K562 (cell line): ENCODE results near the gene ATP8A1. TPM values are rescaled to one million over a fixed set of nuclear protein-coding genes. Genes with fewer than 3 reads are reported as not detected.

Experiments
- ATAC-seq: fragments of 200-7000 bp; cut with Tn5 transposase; 3 replicates; pipeline ENCODE4 v1.9.1; 2020; ENCODE audit warnings: moderate library complexity
- BruUV-seq: library from RNA; stranded (reverse); fragments of 400-500 nt; replicated peaks from 2 replicates; lab custom pipeline; 2021; lab: Mats Ljungman, UMichigan
- CTCF ChIA-PET: fragments of 300-600 bp; formaldehyde crosslinking; extraction: SDS; loops from one replicate; lab custom pipeline; 2021; ENCODE audit warnings: low intra/inter-chr PET ratio; lab: Yijun Ruan, JAX
- POLR2A ChIA-PET: fragments of 300-600, 350-650 bp; sonication (Branson Sonifier 250); formaldehyde crosslinking; extraction: SDS; loops from one replicate; lab custom pipeline; 2021; ENCODE audit warnings: antibody characterized with exemption, inconsistent platforms; lab: Yijun Ruan, JAX
- DNase-seq, 4 experiments: peaks; one replicate each; pipeline versions ENCODE4 v3.0.0 to v3.0.0-alpha.2; 2011 to 2018; ENCODE audit warnings: low spot score in 3 of 4, mixed read lengths in 3 of 4; ENCODE audit errors: extremely low read depth in 1 of 4
- FAIRE-seq: peaks from 2 replicates; lab custom pipeline; 2011; peaks lifted over from hg19 to GRCh38; lab: Jason Lieb, UNC
- H2AFZ ChIP-seq: 2 replicates; pipeline ENCODE4 v1.6.0; 2011; ENCODE audit warnings: low read depth, low read length, control low read depth, inconsistent platforms
- H3K27ac ChIP-seq: fragments of 200-600 bp; 3 replicates; pipeline ENCODE4 v1.8.0; 2011; ENCODE audit warnings: low read depth, mild to moderate bottlenecking, control low read depth, inconsistent platforms, low read length, moderate library complexity, mixed read lengths; ENCODE audit errors: extremely low read depth
- H3K27me3 ChIP-seq, 2 experiments: fragments of 300-600 bp in 1 of 2; 2 replicates in 1 of 2; 3 replicates in 1 of 2; pipeline versions ENCODE4 v1.6.0 to v1.8.0; 2011; ENCODE audit warnings: inconsistent platforms in 2 of 2, low read length in 2 of 2, mild to moderate bottlenecking in 1 of 2, mixed read lengths in 1 of 2, moderate library complexity in 1 of 2; ENCODE audit not compliant: control insufficient read depth in 2 of 2, insufficient read depth in 2 of 2
- H3K36me3 ChIP-seq: fragments of 300-600 bp; 3 replicates; pipeline ENCODE4 v1.8.0; 2011; ENCODE audit warnings: mild to moderate bottlenecking, low read length, inconsistent platforms; ENCODE audit not compliant: control insufficient read depth, insufficient read depth
- H3K4me1 ChIP-seq, 2 experiments: fragments of 200-600 bp in 1 of 2; replicated peaks in 1 of 2; 2 replicates in 1 of 2; 3 replicates in 1 of 2; pipeline versions ENCODE4 v1.5.1 to v1.8.0; 2011; ENCODE audit warnings: inconsistent platforms in 2 of 2, low read length in 2 of 2, mild to moderate bottlenecking in 1 of 2, mixed read lengths in 1 of 2, moderate library complexity in 1 of 2; ENCODE audit not compliant: control insufficient read depth in 2 of 2, insufficient read depth in 2 of 2
- H3K4me2 ChIP-seq: 2 replicates; pipeline ENCODE4 v1.6.1; 2011; ENCODE audit warnings: low read length, control low read depth, inconsistent platforms, mixed read lengths; ENCODE audit not compliant: insufficient read depth
- H3K4me3 ChIP-seq: fragments of 200-600 bp; sonication (generic), shearing (Covaris generic); 2 replicates; pipeline ENCODE4 v1.5.1; 2016; ENCODE audit warnings: control low read depth, inconsistent platforms
- H3K79me2 ChIP-seq: fragments of 200-600 bp; 3 replicates; pipeline ENCODE4 v1.8.0; 2011; ENCODE audit warnings: low read length, inconsistent platforms; ENCODE audit not compliant: control insufficient read depth, insufficient read depth
- H3K9ac ChIP-seq, 2 experiments: 2 replicates each; pipeline versions ENCODE4 v1.6.0 to v1.6.1; 2011; ENCODE audit warnings: low read depth in 2 of 2, low read length in 2 of 2, control low read depth in 1 of 2, inconsistent platforms in 1 of 2, mild to moderate bottlenecking in 1 of 2, mixed read lengths in 1 of 2; ENCODE audit not compliant: insufficient read depth in 1 of 2
- H3K9me1 ChIP-seq: one replicate; pipeline ENCODE4 v1.6.0; 2011; ENCODE audit warnings: inconsistent platforms, mild to moderate bottlenecking, low read length, moderate library complexity; ENCODE audit not compliant: control insufficient read depth, insufficient read depth
- H3K9me3 ChIP-seq: replicated peaks from 2 replicates; pipeline ENCODE4 v1.5.1; 2011; ENCODE audit warnings: low read depth, low read length, inconsistent platforms; ENCODE audit not compliant: control insufficient read depth, insufficient read depth
- H4K20me1 ChIP-seq: replicated peaks from 2 replicates; pipeline ENCODE4 v1.6.1; 2011; ENCODE audit warnings: low read length, inconsistent platforms, mixed read lengths; ENCODE audit not compliant: control insufficient read depth, insufficient read depth
- ARHGAP35 ChIP-seq: fragments of 450-650 bp; IDR thresholded peaks from 2 replicates; pipeline ENCODE4 v1.6.1; 2018; ENCODE audit not compliant: partially characterized antibody
- CSDE1 ChIP-seq, 2 experiments: fragments of 450-650 bp; IDR thresholded peaks; 2 replicates each; pipeline ENCODE4 v1.6.1; 2016; ENCODE audit warnings: mild to moderate bottlenecking in 1 of 2
- GTF2A2 ChIP-seq: IDR thresholded peaks from 2 replicates; pipeline ENCODE4 v1.6.1; 2016; ENCODE audit warnings: mild to moderate bottlenecking, missing genetic modification characterization, missing compliant biosample characterization
- HCFC1 ChIP-seq: IDR thresholded peaks from 2 replicates; pipeline ENCODE4 v1.6.1; 2012; ENCODE audit warnings: low read depth, low read length, improper control_type of control experiment
- MAX ChIP-seq: sonication (generic); formaldehyde crosslinking; IDR thresholded peaks from 2 replicates; pipeline ENCODE4 v1.9.0; 2022; ENCODE audit warnings: mild to moderate bottlenecking, missing genetic modification reagents
- MTF1 ChIP-seq: fragments of 250-450 bp; sonication (Bioruptor Pico); IDR thresholded peaks from 2 replicates; pipeline ENCODE4 v1.9.0; 2021; ENCODE audit warnings: moderate library complexity, mild to moderate bottlenecking, inconsistent platforms, borderline replicate concordance
- NFXL1 ChIP-seq: fragments of 450-650 bp; formaldehyde crosslinking; IDR thresholded peaks from 2 replicates; pipeline ENCODE4 v1.4.0; 2021; ENCODE audit warnings: mild to moderate bottlenecking
- PREB ChIP-seq: sonication (generic); formaldehyde crosslinking; IDR thresholded peaks from 2 replicates; pipeline ENCODE4 v1.8.1; 2023; ENCODE audit warnings: mild to moderate bottlenecking, missing genetic modification reagents
- SP1 ChIP-seq: sonication (generic); formaldehyde crosslinking; IDR thresholded peaks from 2 replicates; pipeline ENCODE4 v1.8.1; 2022; ENCODE audit warnings: mild to moderate bottlenecking, missing genetic modification reagents
- SP2 ChIP-seq: IDR thresholded peaks from 2 replicates; pipeline ENCODE4 v1.6.1; 2011; ENCODE audit warnings: mild to moderate bottlenecking, low read depth, low read length, moderate library complexity; ENCODE audit not compliant: poor library complexity, severe bottlenecking; ENCODE audit errors: extremely low read depth
- TCFL5 ChIP-seq: fragments of 250-450 bp; sonication (Bioruptor Pico); conservative IDR thresholded peaks from 2 replicates; pipeline ENCODE4 v1.6.1; 2021; ENCODE audit warnings: mild to moderate bottlenecking, moderate library complexity, matching md5 sums
- THRA ChIP-seq: fragments of 450-650 bp; IDR thresholded peaks from 2 replicates; pipeline ENCODE4 v1.6.1; 2017; ENCODE audit warnings: mild to moderate bottlenecking, moderate library complexity
- ZNF280B ChIP-seq: fragments of 250-450 bp; sonication (Bioruptor Pico); IDR thresholded peaks from 2 replicates; pipeline ENCODE4 v1.5.1; 2021; ENCODE audit warnings: mild to moderate bottlenecking
- ZNF311 ChIP-seq: fragments of 250-450 bp; sonication (Bioruptor Pico); IDR thresholded peaks from 2 replicates; pipeline ENCODE4 v1.4.0; 2020; ENCODE audit warnings: mild to moderate bottlenecking, moderate library complexity
- WGBS: fragments of 100-300 bp; shearing (Covaris generic); methylation state at CpG from one replicate; pipeline ENCODE4 v1.1.6; 2016; ENCODE audit warnings: low coverage, mixed read lengths; ENCODE audit not compliant: insufficient coverage; ENCODE audit errors: missing lambda C conversion rate; 5-methylcytosine and 5-hydroxymethylcytosine counted together
- in situ Hi-C: fragments of 300-500 bp; cut with MboI; formaldehyde crosslinking; loops from 4 replicates; pipeline ENCODE4 v1.15.0; 2018; ENCODE audit warnings: inconsistent platforms, mixed read lengths
- intact Hi-C: fragments of 100-400 bp; cut with micrococcal nuclease; formaldehyde crosslinking; loops from 2 replicates; pipeline ENCODE4 v1.14.2; 2022
- polyA plus RNA-seq, 8 experiments: library from polyadenylated mRNA; depleted of rRNA in 4 of 8; stranded (reverse) in 5 of 8; unstranded in 3 of 8; fragments of >200 nt; fragmentation: Nextera tagmentation in 2 of 8; fragmentation: Illumina TruSeq in 1 of 8; extraction: Ambion mirVana in 2 of 8; extraction: Trizol in 1 of 8; gene quantifications; 2 replicates each; pipeline versions ENCODE4 v1.2.1 to v1.2.3, GENCODE V29; 2011 to 2014; ENCODE audit warnings: inconsistent platforms in 1 of 8, missing spikeins in 1 of 8
- total RNA-seq, 7 experiments: library from RNA; depleted of rRNA in 6 of 7; stranded (reverse); fragments of >200 nt in 6 of 7; fragmentation: Illumina TruSeq in 2 of 7; extraction: Trizol in 2 of 7; gene quantifications; 2 replicates each; pipeline versions ENCODE4 v1.2.1 to v1.2.3, GENCODE V29; 2011 to 2021; ENCODE audit warnings: low replicate concordance in 1 of 7
- TF ChIP-seq, protein P1 (sequence below): sonication (generic); formaldehyde crosslinking; IDR thresholded peaks from 2 replicates; pipeline ENCODE4 v1.8.1; 2023; ENCODE audit warnings: mild to moderate bottlenecking, missing genetic modification reagents

The ATP8A1 gene
- total and polyA plus RNA-seq, 9 of the 15 experiments (the other 6 are each of a cell fraction or from before 2014, with no cell fraction given), result 0.05 to 0.29 (median 0.07) TPM; not detected in 2

GRCh38 chr4:42637104-42637503 lies 19.8 kb downstream of the ATP8A1 start (continued):
- TF ChIP-seq, protein P1, sequence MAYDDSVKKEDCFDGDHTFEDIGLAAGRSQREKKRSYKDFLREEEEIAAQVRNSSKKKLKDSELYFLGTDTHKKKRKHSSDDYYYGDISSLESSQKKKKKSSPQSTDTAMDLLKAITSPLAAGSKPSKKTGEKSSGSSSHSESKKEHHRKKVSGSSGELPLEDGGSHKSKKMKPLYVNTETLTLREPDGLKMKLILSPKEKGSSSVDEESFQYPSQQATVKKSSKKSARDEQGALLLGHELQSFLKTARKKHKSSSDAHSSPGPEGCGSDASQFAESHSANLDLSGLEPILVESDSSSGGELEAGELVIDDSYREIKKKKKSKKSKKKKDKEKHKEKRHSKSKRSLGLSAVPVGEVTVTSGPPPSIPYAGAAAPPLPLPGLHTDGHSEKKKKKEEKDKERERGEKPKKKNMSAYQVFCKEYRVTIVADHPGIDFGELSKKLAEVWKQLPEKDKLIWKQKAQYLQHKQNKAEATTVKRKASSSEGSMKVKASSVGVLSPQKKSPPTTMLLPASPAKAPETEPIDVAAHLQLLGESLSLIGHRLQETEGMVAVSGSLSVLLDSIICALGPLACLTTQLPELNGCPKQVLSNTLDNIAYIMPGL (CRISPR knock-in tag), result no peak
- TF ChIP-seq PREB (CRISPR knock-in tag) (no peak), NFXL1 (CRISPR knock-in tag) (no peak), SP1 (CRISPR knock-in tag) (no peak)
- TF ChIP-seq, all 486 proteins: peak for 0

GRCh38 chr4:42636645-42636949 lies 20.3 kb downstream of the ATP8A1 start:
- Histone ChIP-seq H3K79me2 (no peaks in the 10 kb centered on the region), H3K4me2 (no peak overlapping the region), H3K9ac (no peak overlapping the region), H3K27me3 (no peaks in the 10 kb centered on the region), H3K4me3 (no peak overlapping the region), H3K36me3 (no peaks in the 10 kb centered on the region), H3K9me1 (no peaks in the 10 kb centered on the region), H3K4me1 (no peaks in the 10 kb centered on the region), H4K20me1 (no peaks in the 10 kb centered on the region), H2AFZ (no peak overlapping the region), H3K27ac (no peak overlapping the region), H3K9me3 (no peaks in the 10 kb centered on the region)
- CTCF ChIA-PET, result no interaction called here
- intact Hi-C loops (no loop called here), in situ Hi-C loops (no loop called here)
- POLR2A ChIA-PET, result no interaction called here
- BruUV-seq, result no TSS peak
- WGBS, result 0% methylated on average over 3 of the region's 3 CpGs
- FAIRE-seq (no peak), ATAC-seq (no peak), DNase-seq (no peak)
- TF ChIP-seq HCFC1, result no peak
- TF ChIP-seq MAX (CRISPR knock-in tag), result no peak
- no peak for TF ChIP-seq SP2
- no peak for TF ChIP-seq ZNF311 (CRISPR knock-in tag)
- no peak for TF ChIP-seq ZNF280B (CRISPR knock-in tag)
- TF ChIP-seq ARHGAP35, result no peak
- TF ChIP-seq GTF2A2 (tag), result no peak
- TF ChIP-seq CSDE1 (IDR thresholded peaks at IDR 0.05), result no peak
- TF ChIP-seq THRA, result no peak
- TF ChIP-seq TCFL5 (CRISPR knock-in tag), result no peak
- TF ChIP-seq MTF1 (CRISPR knock-in tag), result no peak
